GM21526 (cell line): ENCODE results near the gene CEP295NL.
"Not testable (repeated sequence)": the region's sequence is repeated elsewhere in the genome, so short reads cannot be mapped to it uniquely, and the experiment has no call there.

Experiments used
- ATAC-seq: cut with Tn5 transposase; IDR thresholded peaks from one replicate; pipeline ENCODE4 v1.9.1; 2021; ENCODE audit warnings: moderate library complexity; ENCODE audit not compliant: unreplicated experiment, low FRiP score

Gene CEP295NL

GRCh38 chr17:78929908-78930775 lies 27.1 kb upstream of the CEP295NL start:
- no peak for ATAC-seq

- ATAC-seq, result no peak
Measured at GRCh38 chr17:78925662-78926555, 22.9 kb upstream of the CEP295NL start.

- no peak for ATAC-seq
Measured at GRCh38 chr17:78925234-78925633, 22.2 kb upstream of the CEP295NL start, which contains the start of gene TIMP2. TSS of gene TIMP2 (minus strand) at chr17:78925387. CDS start at chr17:78925088, 299 bp downstream.

- no peak for ATAC-seq
Measured at GRCh38 chr17:78924481-78925151, 21.6 kb upstream of the CEP295NL start.

- ATAC-seq, result no peak
Measured at GRCh38 chr17:78923660-78924453, 20.9 kb upstream of the CEP295NL start.

- ATAC-seq, result no peak
Measured at GRCh38 chr17:78922816-78923498, 20.0 kb upstream of the CEP295NL start.

GRCh38 chr17:78921437-78921971 lies 18.5 kb upstream of the CEP295NL start:
- ATAC-seq, result no peak

GRCh38 chr17:78920528-78920927 lies 17.5 kb upstream of the CEP295NL start:
- ATAC-seq, result no peak

- ATAC-seq, result no peak
Measured at GRCh38 chr17:78919861-78920450, 17.0 kb upstream of the CEP295NL start.

GRCh38 chr17:78918979-78919378 lies 16.0 kb upstream of the CEP295NL start:
- ATAC-seq, result no peak

- no peak for ATAC-seq
Measured at GRCh38 chr17:78917451-78918275, 14.7 kb upstream of the CEP295NL start.

GRCh38 chr17:78915872-78916632 lies 13.1 kb upstream of the CEP295NL start:
- ATAC-seq, result no peak

- no peak for ATAC-seq
Measured at GRCh38 chr17:78913115-78913514, 10.1 kb upstream of the CEP295NL start.

GRCh38 chr17:78912082-78912481 lies 9.1 kb upstream of the CEP295NL start:
- ATAC-seq, result no peak

GRCh38 chr17:78911543-78911942 lies 8.5 kb upstream of the CEP295NL start:
- not testable (repeated sequence) for ATAC-seq

GRCh38 chr17:78910497-78911284 lies 7.7 kb upstream of the CEP295NL start:
- ATAC-seq, result no peak
